HG03103 (cell line): Measurements from ENCODE around the gene ARIH1.
"Not testable (repeated sequence)": the region's sequence is repeated elsewhere in the genome, so short reads cannot be mapped to it uniquely, and the experiment has no call there.

Experiments
- ATAC-seq: cut with Tn5 transposase; IDR thresholded peaks from one replicate; pipeline ENCODE4 v1.9.1; 2021; ENCODE audit warnings: low read depth; ENCODE audit not compliant: unreplicated experiment

ARIH1 gene

GRCh38 chr15:72473614-72474465, at the start of gene ARIH1:
ARIH1 (plus strand) TSS chr15:72474330; CDS start chr15:72474640, 310 bp downstream.
- ATAC-seq, result peak; percentile 75

GRCh38 chr15:72426753-72427152, 47.4 kb upstream of the ARIH1 start:
- ATAC-seq, result no peak

- ATAC-seq, result no peak
These were observed 36.3 kb upstream of the ARIH1 start for GRCh38 chr15:72437650-72438316.

- not testable (repeated sequence) for ATAC-seq
These were observed 31.3 kb upstream of the ARIH1 start for GRCh38 chr15:72442848-72443247.

GRCh38 chr15:72445426-72445825, 28.7 kb upstream of the ARIH1 start:
- no peak for ATAC-seq

- no peak for ATAC-seq
These were observed 23.3 kb upstream of the ARIH1 start for GRCh38 chr15:72450805-72451204.

GRCh38 chr15:72451224-72451623, 22.9 kb upstream of the ARIH1 start:
- no peak for ATAC-seq

- no peak for ATAC-seq
These were observed 17.4 kb upstream of the ARIH1 start for GRCh38 chr15:72456684-72457083.

- ATAC-seq, result no peak
These were observed 13.7 kb upstream of the ARIH1 start for GRCh38 chr15:72460402-72460801.

- ATAC-seq, result no peak
These were observed 10.4 kb upstream of the ARIH1 start for GRCh38 chr15:72463702-72464101.

GRCh38 chr15:72464251-72464650, 9.9 kb upstream of the ARIH1 start:
- ATAC-seq, result no peak

- no peak for ATAC-seq
These were observed 6.0 kb upstream of the ARIH1 start for GRCh38 chr15:72468103-72468502.

- no peak for ATAC-seq
These were observed 1.0 kb upstream of the ARIH1 start for GRCh38 chr15:72472992-72473610.

GRCh38 chr15:72474466-72474911, 359 bp downstream of the ARIH1 start:
- no peak for ATAC-seq

- ATAC-seq, result peak; percentile 30
These were observed 940 bp downstream of the ARIH1 start for GRCh38 chr15:72474912-72475628.

GRCh38 chr15:72475674-72476073, 1.5 kb downstream of the ARIH1 start:
- ATAC-seq, result no peak

GRCh38 chr15:72476330-72476729, 2.2 kb downstream of the ARIH1 start:
- not testable (repeated sequence) for ATAC-seq

GRCh38 chr15:72481015-72481659, 7.0 kb downstream of the ARIH1 start:
- ATAC-seq, result no peak

- ATAC-seq, result no peak
These were observed 8.1 kb downstream of the ARIH1 start for GRCh38 chr15:72482275-72482674.

GRCh38 chr15:72483279-72483678, 9.1 kb downstream of the ARIH1 start:
- no peak for ATAC-seq
